Left kidney (tissue), 2 donors: ENCODE data around the gene RNLS. TPM values are rescaled to one million over a fixed set of nuclear protein-coding genes. Genes with fewer than 3 reads are reported as not detected.

Experiments
- DNase-seq: peaks from one replicate; pipeline ENCODE4 v3.0.0-alpha.2; 2013
- polyA plus RNA-seq: library from polyadenylated mRNA; unstranded; fragments of 120-200 nt; gene quantifications from one replicate; pipeline ENCODE4 v1.2.1, GENCODE V29; 2013; ENCODE audit not compliant: insufficient read length

The RNLS gene
- polyA plus RNA-seq, 1 donor, result 15.3 TPM

DNA sequence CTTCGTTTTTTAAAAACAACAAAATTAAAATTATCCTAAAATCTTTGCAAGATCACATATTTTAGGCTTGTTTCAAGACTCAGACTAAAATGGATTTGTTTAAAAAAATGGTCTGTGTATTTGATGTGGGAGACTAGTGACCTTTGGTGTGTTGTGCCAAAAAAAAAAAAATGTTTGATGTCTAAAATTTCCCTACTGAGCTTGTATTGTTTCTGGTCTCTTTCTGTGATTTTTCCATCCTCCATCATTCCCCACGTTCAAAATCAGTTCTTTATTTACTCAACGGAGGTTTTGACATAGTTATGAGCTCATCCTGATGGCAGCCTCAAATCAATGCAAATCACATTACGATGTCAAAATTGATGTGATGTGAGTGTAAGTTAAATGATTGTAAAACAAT is 326.2 kb downstream of the RNLS start:
- DNase-seq, result no peak

DNA sequence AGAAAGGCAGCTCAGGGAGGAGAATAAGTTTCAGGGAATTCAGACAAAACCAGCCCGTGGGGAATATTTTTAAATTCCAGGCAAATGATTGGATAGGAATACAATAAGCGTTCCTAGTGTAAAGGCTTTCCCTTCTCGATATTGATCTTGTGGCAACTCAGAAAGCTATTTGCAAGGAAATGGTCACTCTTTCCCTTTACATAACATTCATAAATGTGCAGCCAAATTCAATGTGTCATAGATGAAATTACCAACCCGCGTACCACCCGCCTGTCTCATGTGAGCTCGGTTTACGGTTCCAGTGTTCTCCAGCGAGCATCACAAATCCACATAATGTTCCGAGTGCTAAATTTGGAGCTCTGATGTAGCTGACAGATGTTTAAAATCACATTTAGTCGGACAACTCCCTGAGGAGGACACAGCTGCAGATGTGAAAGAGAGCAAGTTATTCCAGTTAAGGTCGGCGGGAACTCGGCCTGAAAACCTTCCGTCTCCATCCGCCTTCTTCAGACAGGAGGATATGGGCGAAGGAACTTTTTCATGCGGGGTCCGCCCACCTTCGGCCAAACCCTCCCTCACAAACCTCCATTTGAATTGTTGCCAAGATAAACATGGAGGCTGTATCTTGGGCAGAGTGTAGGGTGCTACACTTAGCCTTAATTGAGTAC is 327.0 kb downstream of the RNLS start:
- peak; percentile 34 for DNase-seq

GRCh38 chr10:88254091-88254490 is 329.0 kb downstream of the RNLS start:
- DNase-seq, result no peak

DNA sequence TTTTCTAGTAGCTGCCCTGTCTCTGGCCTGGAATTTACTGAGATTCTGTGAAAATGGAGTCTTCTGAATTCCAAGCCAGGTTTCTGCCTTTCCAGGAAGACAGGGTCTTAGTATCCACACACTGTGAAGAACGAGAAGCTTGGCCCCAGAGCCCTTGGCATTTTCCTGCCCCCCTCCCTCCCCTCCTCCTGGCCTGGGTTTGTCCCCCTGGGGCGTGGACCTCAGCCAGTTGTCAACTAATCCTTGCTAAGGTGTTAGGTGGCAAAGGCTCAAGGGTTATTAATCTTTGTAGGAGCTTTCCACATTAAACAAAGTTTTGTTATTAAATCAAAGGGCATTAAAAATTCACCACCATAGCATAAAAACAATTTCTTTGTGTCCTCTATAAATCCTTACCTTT is 329.5 kb downstream of the RNLS start:
- DNase-seq, result no peak

GRCh38 chr10:88253128-88253527 is 330.0 kb downstream of the RNLS start:
- no peak for DNase-seq

DNA sequence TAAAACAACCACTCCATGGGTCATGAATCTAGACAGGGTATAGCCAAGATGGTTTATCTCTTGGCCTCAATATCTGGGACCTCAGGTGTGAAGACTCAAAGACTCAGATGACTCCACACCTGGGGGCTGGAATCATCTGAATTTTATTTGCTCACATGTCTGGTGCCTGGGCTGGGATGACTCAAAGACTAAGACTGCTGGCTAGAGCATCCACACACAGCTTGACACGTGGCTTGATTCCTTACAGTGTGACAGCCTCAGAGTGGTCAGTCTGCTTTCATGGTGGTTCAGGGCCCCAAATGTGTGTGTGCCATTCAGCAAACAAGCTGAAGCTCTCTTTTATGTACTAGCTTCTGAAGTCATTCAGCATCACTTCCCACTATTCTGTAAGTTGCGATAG is 333.7 kb downstream of the RNLS start:
- DNase-seq, result no peak

DNA sequence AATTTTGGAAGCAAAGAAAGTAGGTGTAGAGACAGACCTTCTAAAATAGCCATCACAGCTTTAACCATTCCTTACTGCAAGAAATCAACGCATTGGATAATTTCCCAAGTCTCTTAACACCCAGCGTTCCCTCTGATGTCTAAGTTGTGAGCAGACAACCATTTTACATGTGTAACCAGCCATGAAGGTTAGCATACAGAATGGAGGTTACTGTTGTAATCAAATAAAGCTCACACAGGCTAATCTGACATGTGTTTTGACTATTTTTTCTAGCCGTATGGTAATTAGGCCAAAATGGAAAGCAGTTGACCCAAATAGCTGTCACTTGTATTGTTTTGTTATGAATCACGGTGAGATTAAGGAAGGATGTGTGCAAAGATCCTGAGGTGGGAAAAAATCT is 336.4 kb downstream of the RNLS start:
- DNase-seq, result no peak

DNA sequence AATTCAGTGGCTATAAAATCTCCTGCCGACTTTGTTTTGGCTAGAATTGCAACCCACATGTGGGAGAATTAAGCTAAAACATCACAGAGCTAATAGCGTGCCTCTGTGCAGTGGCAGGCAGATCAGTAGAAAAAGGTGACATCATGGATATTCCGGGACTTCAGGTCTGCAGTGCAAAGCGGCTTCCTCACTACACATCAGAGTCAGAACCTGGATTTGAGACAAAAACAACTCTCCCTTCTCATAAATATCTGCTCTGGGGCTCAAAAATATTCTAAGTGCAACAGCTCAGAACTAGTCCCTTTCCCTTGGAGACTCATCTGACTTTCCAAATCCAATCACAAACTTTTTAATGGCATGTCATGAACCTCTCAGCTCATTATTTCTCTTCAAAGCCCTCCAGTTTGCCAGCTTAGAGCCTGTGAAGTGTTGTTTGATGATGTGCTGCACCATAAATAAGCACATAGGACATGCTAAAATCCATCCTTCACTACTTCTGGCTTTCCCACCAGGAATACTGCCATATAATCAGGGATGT is 337.1 kb downstream of the RNLS start:
- DNase-seq, result peak; percentile 48

DNA sequence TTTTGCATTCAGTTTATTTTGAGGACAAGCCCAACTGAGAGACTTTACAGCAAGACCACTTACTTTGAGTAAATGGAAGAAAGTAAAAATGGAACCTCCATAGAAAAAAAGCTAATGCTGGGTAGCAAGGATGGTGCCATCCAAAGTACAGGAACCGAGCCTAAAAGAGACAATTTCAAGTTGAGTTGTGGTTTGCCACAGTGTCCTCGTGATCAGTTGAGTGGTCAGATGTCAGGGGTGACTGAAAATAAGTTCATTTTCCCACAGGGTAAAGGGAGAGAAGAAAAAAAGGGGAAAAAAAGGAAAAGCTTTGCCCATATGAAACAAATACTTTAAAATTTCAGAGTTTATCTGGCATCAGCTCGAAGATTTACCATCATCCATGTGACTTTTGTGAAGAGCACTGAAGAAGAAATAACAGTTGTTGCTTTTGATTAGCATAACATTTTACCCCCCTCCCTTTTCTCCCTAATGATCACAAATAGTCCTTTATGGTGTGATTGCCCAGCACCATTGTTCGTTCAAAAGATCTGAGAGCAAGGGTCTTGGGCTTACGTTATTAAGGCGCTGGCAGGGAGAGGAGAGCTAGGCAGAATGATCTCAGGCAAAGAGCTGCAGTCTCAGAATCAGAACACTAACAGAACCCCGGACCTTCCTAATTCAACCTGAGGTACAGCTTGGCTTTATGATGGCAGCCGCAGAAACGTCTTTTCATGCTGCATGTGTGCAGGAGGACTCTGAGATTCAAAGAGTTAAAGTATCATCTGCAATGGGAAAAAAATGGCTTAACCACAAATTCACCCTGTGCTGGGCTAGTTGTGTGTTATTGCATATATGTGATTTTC is 338.1 kb downstream of the RNLS start:
- DNase-seq, result no peak

GRCh38 chr10:88243836-88244730 is 339.0 kb downstream of the RNLS start:
- peak; percentile 38 for DNase-seq

GRCh38 chr10:88243202-88243744 is 339.8 kb downstream of the RNLS start:
- no peak for DNase-seq

GRCh38 chr10:88241501-88241900 is 341.6 kb downstream of the RNLS start:
- no peak for DNase-seq

GRCh38 chr10:88239212-88239611 is 343.9 kb downstream of the RNLS start:
- DNase-seq, result no peak

DNA sequence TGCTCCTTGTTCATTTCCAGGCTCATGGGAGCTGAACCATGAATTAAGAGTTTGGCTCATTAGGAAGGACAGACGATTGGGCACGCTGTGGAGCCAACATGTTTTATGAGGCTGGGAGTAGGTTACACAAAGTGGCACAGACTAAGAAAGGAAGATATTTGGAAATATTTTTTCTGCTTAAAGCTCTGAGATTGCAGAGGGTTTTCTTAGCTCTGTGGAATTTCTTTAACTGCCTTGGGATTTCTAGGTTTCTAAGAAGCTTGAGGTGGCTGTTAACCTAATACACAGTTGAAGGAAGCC is 344.6 kb downstream of the RNLS start:
- DNase-seq, result no peak

- DNase-seq, result no peak
These were observed 345.1 kb downstream of the RNLS start for GRCh38 chr10:88237896-88238614.

DNA sequence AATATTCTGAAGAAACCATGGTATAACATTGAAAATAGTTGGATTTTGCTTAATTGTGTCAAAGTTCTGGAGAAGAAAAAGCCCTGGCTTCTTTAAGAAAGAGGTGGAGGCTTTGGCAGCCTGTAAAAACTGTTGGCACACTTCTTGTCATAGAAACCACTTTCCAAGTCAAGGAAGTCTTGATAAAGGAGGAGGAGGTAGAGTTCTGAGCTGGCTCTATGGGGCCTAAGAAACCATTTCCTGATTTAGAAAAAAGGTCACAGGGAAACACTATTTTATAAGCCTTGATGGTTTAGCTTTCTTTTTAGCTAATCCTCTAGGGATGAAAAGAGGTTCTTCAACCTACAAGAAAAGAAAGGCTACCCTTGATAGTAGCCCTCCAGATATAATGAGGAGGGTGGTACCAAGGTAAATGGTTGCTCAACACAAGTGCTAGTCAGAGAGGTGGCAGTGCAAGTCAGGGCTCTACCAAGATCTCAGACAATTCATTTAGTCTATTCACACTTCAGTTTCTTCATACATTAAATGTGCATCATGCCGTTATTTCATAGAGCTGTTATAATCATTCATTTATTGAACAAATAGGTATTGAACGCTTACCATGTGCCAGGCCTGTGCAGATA is 346.9 kb downstream of the RNLS start:
- no peak for DNase-seq

DNA sequence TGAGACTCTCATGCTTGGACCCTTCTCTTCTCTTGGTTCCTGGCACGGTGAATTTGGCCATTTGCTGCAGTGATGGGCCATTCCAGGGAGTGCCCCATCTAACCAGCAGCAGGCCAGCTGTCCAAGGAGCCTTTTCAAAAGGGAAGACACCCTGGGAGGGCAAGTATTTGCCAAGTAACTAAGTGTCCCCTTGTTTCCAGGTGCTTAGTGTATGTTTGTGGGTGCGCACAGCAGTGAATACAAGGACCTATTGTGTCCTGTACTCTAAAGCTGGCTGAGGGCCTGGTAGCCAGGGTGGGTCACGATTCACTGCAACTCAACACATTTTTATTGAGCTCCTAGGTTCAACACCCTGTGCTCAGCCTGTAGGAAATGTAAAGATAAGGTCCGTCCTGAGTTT is 348.8 kb downstream of the RNLS start:
- no peak for DNase-seq

DNA sequence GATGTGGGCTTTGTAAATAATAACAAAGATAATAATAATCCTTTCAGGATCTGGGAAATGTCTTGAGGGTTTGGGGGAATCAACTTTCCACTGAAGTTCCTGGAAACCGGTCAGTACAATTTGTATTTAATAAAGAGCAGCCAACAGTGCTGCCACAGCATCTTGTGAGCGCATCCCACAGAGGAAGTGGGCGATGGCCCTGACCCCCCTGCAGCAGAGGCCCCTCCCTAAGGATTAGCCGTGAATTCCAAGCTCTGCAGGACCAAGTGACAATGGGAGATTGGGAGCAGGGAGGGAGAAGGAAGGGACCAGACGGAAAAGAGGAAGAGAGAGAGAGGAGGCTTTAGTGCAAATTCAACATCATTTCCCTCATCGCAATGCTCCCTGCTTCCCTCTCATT is 349.2 kb downstream of the RNLS start:
- no peak for DNase-seq

DNA sequence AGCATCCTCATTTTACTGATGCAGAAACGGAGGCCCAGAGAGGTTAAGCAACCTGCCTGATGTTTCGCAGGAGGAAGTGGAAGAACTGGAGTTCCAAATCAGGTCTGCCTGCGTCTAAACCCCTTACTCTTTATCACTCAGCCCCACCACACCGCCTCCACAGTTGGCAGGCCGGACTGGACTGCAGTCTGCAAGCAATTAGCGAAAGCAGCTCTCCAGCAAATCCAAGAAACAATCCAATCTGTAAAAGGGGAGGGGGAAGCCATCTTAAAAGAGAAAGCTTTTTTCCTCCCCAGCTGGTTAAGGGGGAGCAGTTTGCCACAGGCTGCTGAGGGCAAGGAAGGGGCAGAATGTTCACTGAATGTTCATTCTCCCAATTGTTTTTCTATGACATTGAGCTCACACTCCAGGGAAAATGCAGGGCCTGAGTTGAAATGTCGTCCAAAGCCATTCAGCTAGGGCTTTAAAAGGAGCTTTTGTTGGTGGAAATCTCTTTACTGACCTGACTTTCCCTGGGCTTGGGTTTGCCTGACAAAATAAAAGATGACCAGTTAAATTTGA is 350.1 kb downstream of the RNLS start:
- no peak for DNase-seq

- no peak for DNase-seq
These were observed 350.9 kb downstream of the RNLS start for GRCh38 chr10:88232029-88232895.
